Epithelial cell of esophagus (primary cell): ENCODE results near the gene RNPS1.

ENCODE experiments used
- DNase-seq: peaks from one replicate; pipeline ENCODE4 v3.0.0; 2010; ENCODE audit warnings: low read depth
- H3K4me3 ChIP-seq: 2 replicates; pipeline ENCODE4 v1.5.1; 2011; ENCODE audit warnings: mild to moderate bottlenecking, low read length, control low read depth
- CTCF ChIP-seq: IDR thresholded peaks from 2 replicates; pipeline ENCODE4 v1.5.1; 2011; ENCODE audit warnings: low read depth, mild to moderate bottlenecking, low read length, control low read depth, inconsistent platforms; ENCODE audit not compliant: insufficient read depth; ENCODE audit errors: missing control alignments

The RNPS1 gene

GRCh38 chr16:2287916-2288547, 20.1 kb upstream of the RNPS1 start:
- no peak for TF ChIP-seq CTCF
- DNase-seq, result no peak
- H3K4me3 ChIP-seq, result no peak overlapping the region

GRCh38 chr16:2286550-2286949, 18.6 kb upstream of the RNPS1 start:
- no peak for TF ChIP-seq CTCF
- DNase-seq, result no peak
- H3K4me3 ChIP-seq, result no peak overlapping the region

- no peak for TF ChIP-seq CTCF
- no peak for DNase-seq
- no peak overlapping the region for H3K4me3 ChIP-seq
Measured at GRCh38 chr16:2285731-2286191, 17.8 kb upstream of the RNPS1 start.

GRCh38 chr16:2284797-2285576, 17.1 kb upstream of the RNPS1 start:
- no peak for DNase-seq
- TF ChIP-seq CTCF, result no peak
- no peak overlapping the region for H3K4me3 ChIP-seq

- TF ChIP-seq CTCF, result no peak
- H3K4me3 ChIP-seq, result no peak overlapping the region
- DNase-seq, result no peak
Measured at GRCh38 chr16:2284001-2284770, 16.3 kb upstream of the RNPS1 start.

- TF ChIP-seq CTCF, result no peak
- no peak overlapping the region for H3K4me3 ChIP-seq
- no peak for DNase-seq
Measured at GRCh38 chr16:2282866-2283555, 15.1 kb upstream of the RNPS1 start.
